NCI-H2107 (cell line): ENCODE data around the gene PRKAR1B.

Source experiments
- DNase-seq: peaks from one replicate; lab custom pipeline; 2025; lab: John Stamatoyannopoulos, UW

Gene PRKAR1B

GRCh38 chr7:509426-510130 is 217.5 kb downstream of the PRKAR1B start:
- no peak for DNase-seq

DNA sequence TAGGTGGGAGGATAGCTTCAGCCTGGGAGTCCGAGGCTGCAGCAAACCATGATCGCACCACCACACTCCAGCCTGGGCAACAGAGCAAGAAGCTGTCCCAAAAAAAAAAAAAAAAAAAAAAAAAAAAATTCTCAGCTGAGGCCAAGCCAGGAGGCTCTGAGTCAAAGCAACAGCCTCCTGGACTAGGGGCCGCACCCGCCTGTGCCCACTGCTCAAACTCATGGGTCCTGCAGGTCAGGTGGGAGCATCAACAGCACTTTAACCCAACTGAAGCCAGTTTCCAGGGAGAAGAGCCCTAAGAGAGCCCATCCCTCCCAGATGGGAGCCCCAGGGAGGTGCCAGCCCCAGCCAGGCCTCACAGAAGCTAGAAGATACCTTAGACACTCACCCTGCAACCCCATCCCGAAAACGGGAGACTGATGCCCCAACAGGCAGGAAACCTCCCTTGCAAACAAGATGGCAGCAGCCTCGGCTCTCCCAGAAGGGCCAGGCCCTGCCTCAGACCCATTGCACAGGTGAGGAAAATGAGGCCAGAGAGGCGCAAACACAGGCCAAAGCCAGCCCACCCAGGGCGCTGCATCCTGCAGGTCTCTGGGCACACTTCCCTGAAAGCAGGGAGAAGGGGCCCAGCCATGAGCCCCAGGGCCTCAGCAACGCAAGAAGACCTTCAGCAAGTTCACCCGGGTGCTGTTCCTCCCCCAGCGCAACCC is 218.5 kb downstream of the PRKAR1B start:
- DNase-seq, result no peak

GRCh38 chr7:507623-508300 is 219.3 kb downstream of the PRKAR1B start:
- no peak for DNase-seq

GRCh38 chr7:506921-507622 is 220.0 kb downstream of the PRKAR1B start:
- no peak for DNase-seq

DNA sequence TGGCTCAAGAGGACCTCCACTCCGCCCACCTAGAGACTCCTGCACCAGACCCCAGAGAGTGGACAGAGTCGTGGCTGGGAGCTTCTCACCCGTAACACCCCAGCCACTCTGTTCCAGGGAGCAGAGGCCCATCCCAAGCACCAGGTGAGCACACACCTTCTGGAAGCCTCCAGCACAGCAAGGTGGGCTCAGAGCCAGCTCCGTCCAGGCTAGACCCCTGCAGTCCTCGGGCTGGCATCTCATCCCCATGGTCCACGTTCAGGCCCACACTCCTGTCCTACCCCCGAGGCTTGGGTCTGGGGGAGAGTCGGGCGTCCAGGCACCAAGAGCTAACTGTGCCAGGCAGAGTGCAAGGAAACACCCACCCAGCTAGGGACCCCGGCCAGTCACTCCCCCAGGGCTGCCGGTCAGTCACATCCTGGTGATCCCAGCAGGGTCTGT is 220.7 kb downstream of the PRKAR1B start:
- DNase-seq, result no peak

- DNase-seq, result no peak
These were observed 221.9 kb downstream of the PRKAR1B start for GRCh38 chr7:505171-505570.

- no peak for DNase-seq
These were observed 222.6 kb downstream of the PRKAR1B start for GRCh38 chr7:504221-505111.

DNA sequence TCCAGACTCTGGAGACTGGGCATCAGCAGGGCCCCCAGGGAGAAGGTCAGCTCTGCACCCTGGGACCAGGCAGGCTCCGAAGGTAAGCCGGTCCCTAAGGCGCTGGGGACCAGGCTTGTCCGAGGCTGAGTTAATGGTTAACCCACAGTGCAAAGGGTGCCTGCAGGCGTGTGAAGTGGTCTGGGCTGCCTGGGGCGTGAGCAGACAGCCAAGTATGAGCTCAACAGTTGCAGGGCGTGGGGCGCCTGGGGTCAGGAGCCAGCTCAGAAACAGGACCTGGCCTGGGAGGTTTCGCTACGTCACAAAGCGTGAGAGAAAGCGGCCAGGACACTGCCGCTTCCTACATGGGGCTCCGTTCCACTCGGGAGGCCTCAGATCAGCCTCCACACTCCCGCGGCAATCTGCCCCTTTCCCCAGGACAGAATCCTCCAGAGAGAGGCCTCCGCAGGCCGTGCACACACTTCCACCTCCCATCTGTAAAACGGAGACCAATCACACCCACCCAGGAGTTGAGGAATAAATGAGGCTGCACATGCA is 223.4 kb downstream of the PRKAR1B start:
- DNase-seq, result no peak

DNA sequence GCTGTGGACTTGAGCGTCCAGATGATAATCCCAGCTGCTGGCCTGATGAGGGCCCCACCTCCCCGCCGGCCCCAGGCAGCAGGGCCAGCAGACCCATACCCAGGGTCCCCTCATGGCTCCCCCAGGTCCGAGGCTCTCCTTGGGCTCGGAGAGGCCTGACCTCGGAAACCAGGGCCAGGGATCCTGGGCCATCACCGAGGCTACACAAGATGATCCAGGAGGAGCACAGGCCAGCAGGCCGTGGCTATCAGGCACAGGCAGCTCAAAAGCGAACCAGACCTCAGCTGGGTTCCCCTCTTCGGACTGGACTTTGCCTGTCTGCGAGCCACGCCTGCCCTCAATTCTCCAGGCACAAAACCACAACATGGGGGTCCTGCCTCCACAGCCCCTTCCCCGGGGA is 224.8 kb downstream of the PRKAR1B start:
- DNase-seq, result no peak

- no peak for DNase-seq
These were observed 225.6 kb downstream of the PRKAR1B start for GRCh38 chr7:501526-501925.

GRCh38 chr7:500521-501420 is 226.3 kb downstream of the PRKAR1B start:
- no peak for DNase-seq

GRCh38 chr7:499853-500485 is 227.1 kb downstream of the PRKAR1B start:
- DNase-seq, result no peak
